Cardiac muscle cell (in vitro differentiated cells and primary cell): ENCODE measurements around the gene LCTL. TPM values are rescaled to one million over a fixed set of nuclear protein-coding genes. Genes with fewer than 3 reads are reported as not detected.

Experiments used
- DNase-seq, 2 donors: peaks; one replicate each; pipeline versions ENCODE4 v3.0.0 to v3.0.0-alpha.2; 2010 to 2017; ENCODE audit warnings: low read depth in 1 of 2, low spot score in 1 of 2
- H3K27ac ChIP-seq: fragments of 200-600 bp; sonication (generic); 2 replicates; pipeline ENCODE4 v1.5.1; 2016
- H3K27me3 ChIP-seq: fragments of 200-600 bp; sonication (generic); 2 replicates; pipeline ENCODE4 v1.6.0; 2016; ENCODE audit warnings: control low read depth
- H3K36me3 ChIP-seq: fragments of 200-600 bp; sonication (generic); 2 replicates; pipeline ENCODE4 v1.5.1; 2016; ENCODE audit warnings: control low read depth
- H3K4me1 ChIP-seq: fragments of 200-600 bp; sonication (generic); 2 replicates; pipeline ENCODE4 v1.8.1; 2017; ENCODE audit warnings: low read depth, mild to moderate bottlenecking, mixed run types
- H3K4me3 ChIP-seq: fragments of 200-600 bp; sonication (generic); 2 replicates; pipeline ENCODE4 v1.5.1; 2016; ENCODE audit warnings: mild to moderate bottlenecking
- H3K9me3 ChIP-seq: fragments of 200-600 bp; sonication (generic); 2 replicates; pipeline ENCODE4 v1.5.1; 2017; ENCODE audit warnings: low read depth, mild to moderate bottlenecking, control low read depth
- polyA plus RNA-seq: library from polyadenylated mRNA; unstranded; fragments of >200 nt; fragmentation: Nextera tagmentation; extraction: Ambion mirVana; gene quantifications from 2 replicates; pipeline ENCODE4 v1.2.1, GENCODE V29; 2016
- total RNA-seq: library from RNA; depleted of rRNA; stranded (reverse); fragments of >200 nt; gene quantifications from 2 replicates; pipeline ENCODE4 v1.2.3, GENCODE V29; 2016
- TF ChIP-seq, protein P1 (sequence below): IDR thresholded peaks from 2 replicates; pipeline ENCODE4 v1.5.1; 2012; ENCODE audit warnings: low read depth, mild to moderate bottlenecking, low read length

Gene LCTL
- total and polyA plus RNA-seq, 2 experiments from 2014 or later: 0.20 to 0.27 TPM

DNA sequence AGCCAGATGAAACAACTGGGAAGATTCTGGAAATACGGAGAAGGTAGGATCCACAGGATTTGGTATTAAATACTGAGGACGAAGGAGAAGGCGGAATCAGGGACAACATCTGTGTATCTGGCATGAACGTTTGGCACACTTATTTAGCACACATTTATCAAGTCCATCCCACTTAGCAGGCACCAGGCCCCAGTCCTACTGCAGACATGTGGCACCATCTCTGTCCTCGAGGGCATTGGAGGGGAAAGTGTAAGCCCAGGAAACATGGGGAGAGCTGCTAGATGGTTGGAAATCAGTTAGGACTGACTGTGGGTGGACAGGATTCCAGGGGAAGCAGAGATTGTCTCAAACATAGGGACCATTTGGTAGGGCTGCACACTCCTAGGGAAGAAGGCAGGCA is 29.0 kb upstream of the LCTL start:
- TF ChIP-seq, protein P1, sequence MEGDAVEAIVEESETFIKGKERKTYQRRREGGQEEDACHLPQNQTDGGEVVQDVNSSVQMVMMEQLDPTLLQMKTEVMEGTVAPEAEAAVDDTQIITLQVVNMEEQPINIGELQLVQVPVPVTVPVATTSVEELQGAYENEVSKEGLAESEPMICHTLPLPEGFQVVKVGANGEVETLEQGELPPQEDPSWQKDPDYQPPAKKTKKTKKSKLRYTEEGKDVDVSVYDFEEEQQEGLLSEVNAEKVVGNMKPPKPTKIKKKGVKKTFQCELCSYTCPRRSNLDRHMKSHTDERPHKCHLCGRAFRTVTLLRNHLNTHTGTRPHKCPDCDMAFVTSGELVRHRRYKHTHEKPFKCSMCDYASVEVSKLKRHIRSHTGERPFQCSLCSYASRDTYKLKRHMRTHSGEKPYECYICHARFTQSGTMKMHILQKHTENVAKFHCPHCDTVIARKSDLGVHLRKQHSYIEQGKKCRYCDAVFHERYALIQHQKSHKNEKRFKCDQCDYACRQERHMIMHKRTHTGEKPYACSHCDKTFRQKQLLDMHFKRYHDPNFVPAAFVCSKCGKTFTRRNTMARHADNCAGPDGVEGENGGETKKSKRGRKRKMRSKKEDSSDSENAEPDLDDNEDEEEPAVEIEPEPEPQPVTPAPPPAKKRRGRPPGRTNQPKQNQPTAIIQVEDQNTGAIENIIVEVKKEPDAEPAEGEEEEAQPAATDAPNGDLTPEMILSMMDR: no peak
- Histone ChIP-seq H3K9me3 (no peaks in the 10 kb centered on the region), H3K4me1 (peaks cover 41% of the 10 kb centered on the region), H3K27ac (no peak overlapping the region), H3K27me3 (no peaks in the 10 kb centered on the region), H3K4me3 (no peak overlapping the region), H3K36me3 (no peaks in the 10 kb centered on the region)
- DNase-seq: no peak

DNA sequence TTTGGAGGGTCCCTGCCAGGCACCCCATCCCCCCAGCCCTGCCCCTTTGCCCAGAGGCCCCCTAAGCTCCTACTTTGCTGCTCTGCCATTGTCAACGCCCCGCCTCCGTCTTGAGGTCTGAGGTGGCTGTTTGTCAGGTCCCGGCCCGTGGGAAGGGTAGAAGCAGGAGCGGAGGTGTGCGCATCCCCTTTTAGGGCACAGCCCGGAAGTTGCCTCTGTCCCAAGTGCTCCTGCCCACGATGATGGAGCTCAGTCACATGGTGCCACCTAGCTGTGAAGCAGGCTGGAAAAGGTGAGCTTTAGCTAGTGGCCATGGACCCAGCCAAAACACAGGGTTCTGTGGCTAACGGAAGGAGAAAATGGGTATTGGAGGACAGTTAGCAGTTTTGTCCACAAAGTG is 28.5 kb upstream of the LCTL start:
- no peaks in the 10 kb centered on the region for H3K27me3 ChIP-seq
- H3K4me1 ChIP-seq: peaks cover 36% of the 10 kb centered on the region
- DNase-seq: no peak
- no peak overlapping the region for H3K27ac ChIP-seq
- no peak overlapping the region for H3K4me3 ChIP-seq
- TF ChIP-seq, protein P1: no peak
- H3K36me3 ChIP-seq: no peaks in the 10 kb centered on the region
- no peaks in the 10 kb centered on the region for H3K9me3 ChIP-seq

DNA sequence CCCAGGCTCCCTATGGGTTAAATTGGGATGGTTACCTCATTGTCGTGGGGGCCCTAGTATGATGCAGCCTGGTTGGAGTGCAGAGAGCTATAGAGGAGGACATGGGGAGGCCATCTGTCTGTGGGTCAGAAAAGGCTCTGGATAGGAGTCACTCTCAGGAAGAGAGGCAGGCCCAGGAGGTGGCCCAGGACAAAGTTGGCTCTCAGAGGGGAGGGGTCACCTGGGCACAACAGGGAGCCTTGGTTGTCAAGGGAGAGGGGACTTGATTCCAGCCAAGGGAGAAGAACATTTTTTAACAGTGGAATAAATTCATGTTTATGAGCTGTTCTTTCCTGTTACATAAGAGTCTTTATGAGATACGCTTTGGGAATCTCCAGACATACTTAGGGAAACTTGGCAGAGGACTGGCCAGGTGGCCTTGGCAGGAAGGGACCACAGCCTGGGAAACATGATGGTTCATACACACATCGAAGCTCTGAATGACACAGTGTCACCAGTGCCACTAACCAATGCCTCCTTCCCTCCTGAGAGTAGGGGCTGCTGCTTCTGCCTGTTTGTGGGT is 27.5 kb upstream of the LCTL start:
- H3K27me3 ChIP-seq: no peaks in the 10 kb centered on the region
- TF ChIP-seq, protein P1: no peak
- peaks cover 34% of the 10 kb centered on the region for H3K4me1 ChIP-seq
- peak overlapping the region; percentile 88 for H3K27ac ChIP-seq
- no peaks in the 10 kb centered on the region for H3K9me3 ChIP-seq
- no peaks in the 10 kb centered on the region for H3K36me3 ChIP-seq
- DNase-seq: no peak
- no peak overlapping the region for H3K4me3 ChIP-seq

DNA sequence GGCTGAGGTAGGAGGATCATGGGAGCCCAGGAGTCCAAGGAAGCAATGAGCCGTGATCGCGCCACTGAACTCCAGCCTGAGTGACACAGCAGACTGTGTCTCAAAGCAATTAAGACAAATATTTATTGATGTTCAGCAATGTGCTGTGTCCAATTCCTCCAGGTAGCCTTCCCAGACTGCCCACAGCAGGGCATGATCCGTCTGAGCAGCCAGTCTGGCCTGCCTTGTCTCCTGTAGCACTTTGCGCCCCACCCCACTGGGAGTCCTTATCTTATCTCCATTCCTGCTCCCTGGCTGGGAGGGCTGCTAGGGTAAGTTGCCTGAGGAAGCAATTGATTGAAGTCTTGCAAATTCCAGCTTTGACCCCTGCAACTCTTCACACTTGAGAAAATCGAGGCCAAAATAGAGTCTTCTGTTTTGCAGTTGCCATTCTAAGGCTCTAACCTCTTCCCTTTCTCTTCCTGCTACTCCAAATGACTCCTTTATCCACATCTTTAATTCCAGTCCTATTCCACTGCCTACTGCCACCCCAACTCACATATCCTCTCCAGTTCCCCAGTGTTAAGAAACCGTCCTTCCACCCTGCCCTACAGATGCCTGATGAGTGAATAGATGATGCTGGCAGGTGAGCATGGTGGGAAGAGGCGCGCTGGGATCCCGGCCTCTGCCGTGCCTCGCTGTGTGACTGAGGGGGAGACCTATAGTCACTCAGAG is 26.9 kb upstream of the LCTL start:
- TF ChIP-seq, protein P1: no peak
- H3K9me3 ChIP-seq: no peaks in the 10 kb centered on the region
- H3K4me1 ChIP-seq: peaks cover 34% of the 10 kb centered on the region
- DNase-seq: peak; percentile 27 to 79
- no peaks in the 10 kb centered on the region for H3K27me3 ChIP-seq
- no peaks in the 10 kb centered on the region for H3K36me3 ChIP-seq
- no peak overlapping the region for H3K4me3 ChIP-seq
- H3K27ac ChIP-seq: peak overlapping the region; percentile 88

DNA sequence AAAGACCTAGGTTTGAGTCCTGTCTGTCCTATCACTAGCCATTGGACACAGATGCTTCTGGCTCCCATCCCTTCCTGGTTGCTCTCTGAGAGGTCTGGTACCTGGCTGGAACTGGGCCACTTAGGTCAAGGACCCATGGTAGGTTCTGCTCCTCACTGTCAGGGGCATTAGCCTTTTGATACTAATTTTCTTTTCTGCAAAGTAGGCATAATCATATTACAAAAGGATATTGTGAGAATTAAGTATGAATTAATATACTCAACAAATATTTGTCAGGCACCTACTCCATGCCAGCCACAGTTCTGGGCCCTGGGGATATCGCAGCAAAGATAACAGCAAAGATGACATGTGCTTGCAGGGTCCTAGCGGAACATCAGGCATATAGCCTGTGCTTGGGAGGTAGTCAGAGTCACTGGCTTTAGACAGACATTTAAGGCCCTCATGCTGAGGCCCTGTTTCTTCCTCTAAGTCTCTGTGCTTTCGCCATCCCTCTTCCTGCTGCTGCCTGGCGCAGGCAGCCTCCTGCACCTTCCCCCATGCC is 25.6 kb upstream of the LCTL start:
- TF ChIP-seq, protein P1: no peak
- Histone ChIP-seq H3K4me3 (no peak overlapping the region), H3K27ac (no peak overlapping the region), H3K27me3 (no peaks in the 10 kb centered on the region), H3K36me3 (no peaks in the 10 kb centered on the region), H3K4me1 (peaks cover 34% of the 10 kb centered on the region), H3K9me3 (no peaks in the 10 kb centered on the region)
- DNase-seq: no peak
